Smooth muscle cell (in vitro differentiated cells): ENCODE results near the gene NOTCH2. TPM values are rescaled to one million over a fixed set of nuclear protein-coding genes. Genes with fewer than 3 reads are reported as not detected.

Experiments
- DNase-seq: peaks from one replicate; lab custom pipeline; 2025; ENCODE audit not compliant: unreplicated experiment; lab: John Stamatoyannopoulos, UW
- H2AFZ ChIP-seq: fragments of 200-600 bp; sonication (generic); 2 replicates; pipeline ENCODE4 v1.6.0; 2016; ENCODE audit warnings: antibody characterized with exemption, low read depth, mild to moderate bottlenecking
- H3F3A ChIP-seq: fragments of 200-600 bp; sonication (generic); 2 replicates; pipeline ENCODE4 v1.6.0; 2017; ENCODE audit warnings: antibody characterized with exemption, low read depth
- H3K27ac ChIP-seq: fragments of 200-600 bp; sonication (generic); 2 replicates; pipeline ENCODE4 v1.5.1; 2016; ENCODE audit warnings: low read depth, mild to moderate bottlenecking
- H3K27me3 ChIP-seq: fragments of 200-600 bp; sonication (generic); 2 replicates; pipeline ENCODE4 v1.6.1; 2016; ENCODE audit warnings: low read depth, mild to moderate bottlenecking
- H3K36me3 ChIP-seq: fragments of 200-600 bp; sonication (generic); 2 replicates; pipeline ENCODE4 v1.5.1; 2016; ENCODE audit warnings: low read depth
- H3K4me1 ChIP-seq: fragments of 200-600 bp; sonication (generic); 2 replicates; pipeline ENCODE4 v1.5.1; 2016; ENCODE audit warnings: low read depth
- H3K4me2 ChIP-seq: fragments of 200-600 bp; sonication (generic); 2 replicates; pipeline ENCODE4 v1.6.0; 2016; ENCODE audit warnings: mild to moderate bottlenecking
- H3K4me3 ChIP-seq: fragments of 200-600 bp; sonication (generic); 2 replicates; pipeline ENCODE4 v1.5.1; 2016; ENCODE audit warnings: mild to moderate bottlenecking
- H3K79me2 ChIP-seq: fragments of 200-600 bp; sonication (generic); 2 replicates; pipeline ENCODE4 v1.6.0; 2016; ENCODE audit warnings: low read depth, mild to moderate bottlenecking
- H3K9ac ChIP-seq: fragments of 200-600 bp; sonication (generic); 2 replicates; pipeline ENCODE4 v1.6.0; 2016; ENCODE audit warnings: low read depth
- H3K9me3 ChIP-seq: fragments of 200-600 bp; sonication (generic); replicated peaks from 2 replicates; pipeline ENCODE4 v1.5.1; 2016; ENCODE audit warnings: low read depth
- H4K20me1 ChIP-seq: fragments of 200-600 bp; sonication (generic); 2 replicates; pipeline ENCODE4 v1.6.0; 2016; ENCODE audit warnings: low read depth
- CTCF ChIP-seq: fragments of 200-600 bp; sonication (generic); IDR thresholded peaks from 2 replicates; pipeline ENCODE4 v1.5.1; 2017; ENCODE audit warnings: borderline replicate concordance, mild to moderate bottlenecking, antibody characterized with exemption; ENCODE audit not compliant: insufficient read depth, poor library complexity, severe bottlenecking
- WGBS: methylation state at CpG from one replicate; pipeline ENCODE4 v1.1.7; 2016; ENCODE audit warnings: low lambda C conversion rate; 5-methylcytosine and 5-hydroxymethylcytosine counted together
- polyA plus RNA-seq: library from polyadenylated mRNA; unstranded; fragments of >200 nt; fragmentation: Nextera tagmentation; extraction: Ambion mirVana; gene quantifications from 2 replicates; pipeline ENCODE4 v1.2.1, GENCODE V29; 2016
- total RNA-seq: library from RNA; depleted of rRNA; stranded (reverse); fragments of >200 nt; gene quantifications from 2 replicates; pipeline ENCODE4 v1.2.3, GENCODE V29; 2014

The NOTCH2 gene
- total and polyA plus RNA-seq, 2 experiments from 2014 or later = 50.3 to 133 TPM

DNA sequence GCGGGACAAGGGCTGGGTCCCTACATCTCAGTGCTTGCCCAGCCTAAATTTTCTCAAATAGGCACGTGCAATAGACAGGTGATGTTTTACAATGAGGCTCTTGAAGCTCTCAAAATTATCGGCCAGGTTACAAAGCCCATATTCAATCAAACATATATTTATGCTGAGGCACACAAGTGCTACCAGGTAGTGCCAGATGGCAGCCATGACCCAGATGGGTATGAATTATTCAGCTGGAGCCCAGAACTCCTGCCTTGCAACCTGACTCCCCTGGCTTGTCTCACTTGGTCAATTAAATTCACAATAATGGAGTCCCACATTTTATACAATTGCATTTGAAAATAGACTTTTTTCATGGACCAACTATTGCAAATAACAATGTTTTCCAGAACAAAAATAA lies 160.8 kb downstream of the NOTCH2 start:
- no peak overlapping the region for H2AFZ ChIP-seq
- no peak overlapping the region for H3K9ac ChIP-seq
- no peak overlapping the region for H3K4me3 ChIP-seq
- no peaks in the 10 kb centered on the region for H3K79me2 ChIP-seq
- H3K4me1 ChIP-seq = no peaks in the 10 kb centered on the region
- 93% methylated on average over 3 of the region's 3 CpGs for WGBS
- H3K36me3 ChIP-seq = no peaks in the 10 kb centered on the region
- no peak overlapping the region for H3K27ac ChIP-seq
- no peak for TF ChIP-seq CTCF
- H3F3A ChIP-seq = no peaks in the 10 kb centered on the region
- H4K20me1 ChIP-seq = peaks cover 4% of the 10 kb centered on the region
- no peak overlapping the region for H3K4me2 ChIP-seq
- H3K9me3 ChIP-seq = no peaks in the 10 kb centered on the region
- no peaks in the 10 kb centered on the region for H3K27me3 ChIP-seq
- no peak for DNase-seq

DNA sequence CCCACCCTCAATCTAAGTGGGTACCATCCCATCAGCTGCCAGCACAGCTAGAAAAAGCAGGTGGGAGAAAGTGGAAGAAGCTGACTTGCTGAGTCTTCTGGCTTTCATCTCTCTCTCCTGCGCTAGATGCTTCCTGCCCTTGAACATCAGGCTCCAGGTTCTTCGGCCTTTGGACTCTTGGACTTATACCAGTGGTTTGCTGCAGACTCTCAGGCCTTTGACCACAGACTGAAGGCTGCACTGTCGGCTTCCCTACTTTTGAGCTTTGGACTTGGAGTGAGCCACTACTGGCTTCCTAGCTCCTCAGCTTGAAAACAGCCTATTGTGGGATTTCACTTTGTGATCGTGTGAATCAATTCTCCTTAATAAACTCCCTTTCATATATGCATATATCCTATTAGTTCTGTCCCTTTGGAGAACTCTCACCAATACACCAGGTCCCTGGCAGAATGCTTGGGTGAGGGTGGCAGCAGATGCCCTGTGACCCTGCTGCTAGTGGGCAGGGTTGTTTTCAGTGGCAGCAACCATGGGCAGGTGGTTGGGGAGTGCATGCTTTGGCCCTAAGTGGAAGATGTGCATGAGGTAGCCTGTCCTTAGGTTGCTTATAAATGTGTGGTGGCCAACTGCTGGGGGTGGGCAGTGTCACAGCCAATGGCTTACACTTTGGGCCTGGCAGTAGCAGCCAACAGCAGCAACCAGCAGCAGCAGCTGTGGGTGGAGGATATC lies 162.4 kb downstream of the NOTCH2 start:
- no peak overlapping the region for H3K4me2 ChIP-seq
- no peak overlapping the region for H3K27ac ChIP-seq
- H3K4me1 ChIP-seq = no peaks in the 10 kb centered on the region
- H3K9me3 ChIP-seq = no peaks in the 10 kb centered on the region
- H3K4me3 ChIP-seq = no peak overlapping the region
- no peaks in the 10 kb centered on the region for H4K20me1 ChIP-seq
- no peaks in the 10 kb centered on the region for H3K79me2 ChIP-seq
- no peaks in the 10 kb centered on the region for H3K27me3 ChIP-seq
- H3K9ac ChIP-seq = no peak overlapping the region
- DNase-seq = no peak
- no peaks in the 10 kb centered on the region for H3F3A ChIP-seq
- no peak for TF ChIP-seq CTCF
- H3K36me3 ChIP-seq = no peaks in the 10 kb centered on the region
- no peak overlapping the region for H2AFZ ChIP-seq
- WGBS = 96% methylated on average over 4 of the region's 4 CpGs

- Histone ChIP-seq H3K4me1 (no peaks in the 10 kb centered on the region), H3K4me3 (no peak overlapping the region), H3K9ac (no peak overlapping the region), H3K79me2 (no peaks in the 10 kb centered on the region), H3K27ac (no peak overlapping the region), H4K20me1 (no peaks in the 10 kb centered on the region), H3K4me2 (no peak overlapping the region), H3F3A (no peaks in the 10 kb centered on the region), H2AFZ (no peak overlapping the region), H3K27me3 (peaks cover 9% of the 10 kb centered on the region), H3K9me3 (no peaks in the 10 kb centered on the region), H3K36me3 (no peaks in the 10 kb centered on the region)
- TF ChIP-seq CTCF = no peak
- DNase-seq = no peak
Observed at GRCh38 chr1:119903443-119903835, 166.0 kb downstream of the NOTCH2 start.
